Naive thymus-derived CD4-positive, alpha-beta T cell (primary cell): ENCODE measurements around the gene CD6. TPM values are rescaled to one million over a fixed set of nuclear protein-coding genes. Genes with fewer than 3 reads are reported as not detected.

Experiments
- ATAC-seq: fragments of 150-1000 bp; cut with Tn5 transposase; 2 replicates; pipeline ENCODE4 v1.10.0; 2021; ENCODE audit warnings: mild to moderate bottlenecking, moderate library complexity
- CTCF ChIA-PET: fragments of 350-600 bp; sonication (Branson Sonifier 250); formaldehyde crosslinking; loops from one replicate; lab custom pipeline; 2021; ENCODE audit warnings: antibody characterized with exemption; lab: Charles Lee
- POLR2A ChIA-PET: fragments of 350-600 bp; sonication (Branson Sonifier 250); formaldehyde crosslinking; loops from one replicate; lab custom pipeline; 2021; ENCODE audit warnings: antibody characterized with exemption, inconsistent platforms; lab: Charles Lee
- DNase-seq, 9 donors: peaks; one replicate each; pipeline versions ENCODE4 v3.0.0 to v3.0.0-alpha.2; 2020 to 2022; ENCODE audit warnings: mixed read lengths in 1 of 9
- H3K27ac ChIP-seq: one replicate; pipeline ENCODE4 v1.7.0; 2013; ENCODE audit warnings: mild to moderate bottlenecking, low read depth, low read length, moderate library complexity
- H3K27me3 ChIP-seq, 2 donors: one replicate each; pipeline ENCODE4 v1.7.0; 2013; ENCODE audit warnings: low read length in 2 of 2, mild to moderate bottlenecking in 2 of 2, moderate library complexity in 2 of 2; ENCODE audit not compliant: control insufficient read depth in 2 of 2, insufficient read depth in 2 of 2
- H3K36me3 ChIP-seq, 3 experiments: 1 replicate in 2 of 3; 2 replicates in 1 of 3; pipeline ENCODE4 v1.7.0; 2013; ENCODE audit warnings: low read length in 3 of 3, mild to moderate bottlenecking in 3 of 3, moderate library complexity in 1 of 3; ENCODE audit not compliant: insufficient read depth in 3 of 3, control insufficient read depth in 2 of 3
- H3K4me1 ChIP-seq, 2 donors: one replicate each; pipeline ENCODE4 v1.7.0; 2013; ENCODE audit warnings: low read length in 2 of 2, mild to moderate bottlenecking in 2 of 2, moderate library complexity in 1 of 2; ENCODE audit not compliant: control insufficient read depth in 2 of 2, insufficient read depth in 2 of 2
- H3K4me3 ChIP-seq: 2 replicates; pipeline ENCODE4 v1.7.0; 2013; ENCODE audit warnings: mild to moderate bottlenecking, low read length
- H3K9me3 ChIP-seq, 3 experiments: 1 replicate in 2 of 3; 2 replicates in 1 of 3; pipeline ENCODE4 v1.7.0; 2013; ENCODE audit warnings: low read length in 3 of 3; ENCODE audit not compliant: control insufficient read depth in 2 of 3
- H3K27ac Mint-ChIP-seq, 9 donors: one replicate each; pipeline ENCODE4 v1.8.0; 2020 to 2022; ENCODE audit warnings: mixed read lengths in 9 of 9, mild to moderate bottlenecking in 8 of 9, moderate library complexity in 5 of 9, inconsistent platforms in 2 of 9
- H3K27me3 Mint-ChIP-seq, 5 donors: one replicate each; pipeline ENCODE4 v1.8.0; 2021 to 2022; ENCODE audit warnings: mixed read lengths in 5 of 5, mild to moderate bottlenecking in 1 of 5
- H3K36me3 Mint-ChIP-seq, 5 donors: one replicate each; pipeline ENCODE4 v1.8.0; 2020 to 2022; ENCODE audit warnings: mixed read lengths in 5 of 5, mild to moderate bottlenecking in 3 of 5, inconsistent platforms in 1 of 5
- H3K4me1 Mint-ChIP-seq, 7 donors: one replicate each; pipeline ENCODE4 v1.8.0; 2020 to 2022; ENCODE audit warnings: mixed read lengths in 7 of 7, mild to moderate bottlenecking in 3 of 7, inconsistent platforms in 1 of 7
- H3K4me3 Mint-ChIP-seq, 10 donors: one replicate each; pipeline ENCODE4 v1.8.0; 2020 to 2022; ENCODE audit warnings: mild to moderate bottlenecking in 10 of 10, mixed read lengths in 10 of 10, moderate library complexity in 6 of 10, inconsistent platforms in 2 of 10
- H3K9me3 Mint-ChIP-seq, 11 donors: one replicate each; pipeline ENCODE4 v1.8.0; 2020 to 2022; ENCODE audit warnings: mixed read lengths in 11 of 11, mild to moderate bottlenecking in 4 of 11, inconsistent platforms in 1 of 11, moderate library complexity in 1 of 11
- intact Hi-C, 2 donors: fragments of 100-400 bp; cut with micrococcal nuclease; formaldehyde crosslinking; loops; one replicate each; pipeline ENCODE4 v1.15.1; 2023
- polyA plus RNA-seq, 2 donors: library from polyadenylated mRNA; unstranded; fragments of 300-500 nt; fragmentation: Illumina TruSeq; gene quantifications; one replicate each; pipeline ENCODE4 v1.2.3, GENCODE V29; 2021
- total RNA-seq, 6 experiments: library from RNA in 5 of 6; stranded (reverse) in 5 of 6; gene quantifications; 1 replicate in 5 of 6; 2 replicates in 1 of 6; pipeline ENCODE4 v1.2.3 and lab custom pipeline; 2021 to 2026

Gene CD6
- total and polyA plus RNA-seq, 7 experiments from 2014 or later: 195 to 653 (median 416) TPM

DNA sequence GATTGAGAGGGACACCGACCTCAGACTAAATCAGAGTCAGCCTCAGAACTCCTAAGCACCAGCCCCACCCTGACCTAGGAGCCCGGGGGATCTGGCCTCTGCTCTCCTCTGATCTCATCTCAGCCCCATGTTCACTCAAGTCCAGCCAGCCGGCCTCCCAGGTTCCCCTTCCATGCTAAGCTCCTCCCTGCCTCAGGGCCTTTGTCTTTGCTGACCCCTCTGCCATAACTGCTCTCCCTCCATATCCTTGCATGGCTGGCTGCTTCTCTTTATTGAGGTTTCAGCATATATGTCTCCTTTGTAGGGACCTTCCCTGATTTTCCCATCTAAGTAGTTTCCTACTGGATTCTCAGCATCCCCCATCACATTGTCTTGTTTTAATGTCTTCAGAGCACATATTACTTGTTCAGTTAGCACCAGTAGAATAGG is 18.7 kb upstream of the CD6 start:
- Histone ChIP-seq H3K9me3 (no peaks in the 10 kb centered on the region), H3K4me1 (peaks cover 0 to 21% of the 10 kb centered on the region in 2 donors), H3K36me3 (no peaks in the 10 kb centered on the region), H3K27me3 (no peaks in the 10 kb centered on the region), H3K4me3 (peak overlapping the region; percentile 58), H3K27ac (peak overlapping the region; percentile 67)
- Mint-ChIP-seq H3K27ac (peak overlapping the region in 8 of 9 donors; percentile 81 to 97 (median 96)), H3K27me3 (peaks cover 0 to 47% (median 0%) of the 10 kb centered on the region in 5 donors), H3K4me3 (peak overlapping the region; percentile 83 to 96 (median 90)), H3K4me1 (peaks cover 16 to 44% (median 40%) of the 10 kb centered on the region in 7 donors), H3K9me3 (peaks cover 0 to 1% (median 0%) of the 10 kb centered on the region in 11 donors), H3K36me3 (peaks cover 0 to 4% (median 0%) of the 10 kb centered on the region in 5 donors)
- no peak for DNase-seq
- ChIA-PET CTCF (no interaction called here), POLR2A (interaction anchor here (0.6 to 4.5 kb wide), 3 partner anchors 18 to 106 kb away, joined by 3 to 16 read pairs (median 3); partner anchors contain the start of gene CD6)
- no peak for ATAC-seq
- intact Hi-C loops: loop anchor here in 1 of 2 donors (1.0 to 2.0 kb wide), 2 partner anchors 37 to 112 kb away; no protein-coding TSS in a partner anchor

DNA sequence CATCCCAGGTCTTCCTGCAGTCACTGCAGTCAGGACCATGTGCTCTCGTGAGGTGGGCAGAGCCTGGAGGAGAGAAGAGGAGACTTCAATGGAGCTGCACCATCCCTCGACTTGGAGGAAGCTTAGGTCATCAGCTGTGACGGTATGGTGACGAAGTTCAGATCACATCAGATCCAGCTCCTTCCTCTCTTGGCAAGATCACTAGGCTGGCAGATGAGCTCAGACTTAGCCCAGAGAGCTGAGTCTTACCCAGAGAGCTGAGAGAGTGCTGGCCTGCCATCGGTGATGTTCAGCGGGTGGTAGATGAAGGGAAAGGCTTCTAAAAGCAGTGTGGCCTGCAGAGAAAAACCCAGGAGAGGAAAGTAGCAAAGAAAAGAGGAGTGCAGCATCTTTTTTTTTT is 17.7 kb upstream of the CD6 start:
- intact Hi-C loops: loop anchor here in 1 of 2 donors (2.0 kb wide), 1 partner anchor 113 kb away; no protein-coding TSS in a partner anchor
- peaks cover 0 to 21% of the 10 kb centered on the region in 2 donors for H3K4me1 ChIP-seq
- no peak overlapping the region for H3K4me3 ChIP-seq
- Mint-ChIP-seq H3K27me3 (peaks cover 0 to 50% (median 0%) of the 10 kb centered on the region in 5 donors), H3K9me3 (peaks cover 0 to 3% (median 0%) of the 10 kb centered on the region in 11 donors), H3K4me3 (no peak overlapping the region), H3K4me1 (peaks cover 16 to 40% (median 33%) of the 10 kb centered on the region in 7 donors), H3K36me3 (peaks cover 0 to 2% (median 0%) of the 10 kb centered on the region in 5 donors), H3K27ac (peak overlapping the region in 8 of 9 donors; percentile 66 to 97 (median 94))
- H3K27ac ChIP-seq: no peak overlapping the region
- ChIA-PET CTCF (interaction anchor here (0.9 kb wide), 1 partner anchor 16 kb away, joined by 4 read pairs; no protein-coding TSS in a partner anchor), POLR2A (interaction anchor here (0.6 to 4.5 kb wide), 5 partner anchors 17 to 836 kb away, joined by 3 to 16 read pairs (median 3); partner anchors contain the start of gene CD6)
- H3K9me3 ChIP-seq: no peaks in the 10 kb centered on the region
- DNase-seq: no peak
- ATAC-seq: peak; percentile 58
- no peaks in the 10 kb centered on the region for H3K27me3 ChIP-seq
- no peaks in the 10 kb centered on the region for H3K36me3 ChIP-seq

DNA sequence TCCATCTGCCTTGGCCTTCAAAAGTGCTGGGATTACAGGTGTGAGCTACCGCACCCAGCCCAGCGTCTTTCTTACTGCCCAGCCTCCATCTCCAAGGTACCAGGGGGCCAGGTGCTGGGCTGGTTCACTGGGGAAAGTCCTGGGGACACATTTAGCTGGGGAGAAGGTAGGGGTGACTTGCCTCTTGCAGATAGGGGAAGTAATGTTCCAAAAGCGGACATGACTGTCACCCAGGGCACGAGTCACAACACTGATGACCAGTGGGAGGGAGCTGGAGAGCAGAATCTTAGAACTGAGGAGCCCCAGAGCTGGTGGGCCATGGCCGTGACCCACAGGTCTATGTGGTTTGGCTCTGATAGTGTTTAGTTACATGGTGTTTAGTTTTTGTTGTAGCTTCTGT is 17.1 kb upstream of the CD6 start:
- H3K27ac Mint-ChIP-seq: peak overlapping the region in 4 of 9 donors; percentile 5 to 94 (median 58)
- intact Hi-C loops: no loop called here
- H3K27me3 Mint-ChIP-seq: peaks cover 0 to 46% (median 0%) of the 10 kb centered on the region in 5 donors
- Histone ChIP-seq H3K4me1 (peaks cover 0 to 21% of the 10 kb centered on the region in 2 donors), H3K4me3 (no peak overlapping the region), H3K27ac (no peak overlapping the region), H3K27me3 (no peaks in the 10 kb centered on the region), H3K9me3 (no peaks in the 10 kb centered on the region), H3K36me3 (no peaks in the 10 kb centered on the region)
- peaks cover 0 to 2% (median 0%) of the 10 kb centered on the region in 5 donors for H3K36me3 Mint-ChIP-seq
- peaks cover 16 to 37% (median 29%) of the 10 kb centered on the region in 7 donors for H3K4me1 Mint-ChIP-seq
- H3K9me3 Mint-ChIP-seq: peaks cover 0 to 3% (median 0%) of the 10 kb centered on the region in 11 donors
- no peak overlapping the region for H3K4me3 Mint-ChIP-seq
- ATAC-seq: peak; percentile 44
- ChIA-PET CTCF (interaction anchor here (0.9 kb wide), 1 partner anchor 16 kb away, joined by 4 read pairs; no protein-coding TSS in a partner anchor), POLR2A (interaction anchor here (0.6 to 4.5 kb wide), 3 partner anchors 16 to 835 kb away, joined by 3 to 16 read pairs (median 3); partner anchors contain the start of gene CD6)
- DNase-seq: no peak

DNA sequence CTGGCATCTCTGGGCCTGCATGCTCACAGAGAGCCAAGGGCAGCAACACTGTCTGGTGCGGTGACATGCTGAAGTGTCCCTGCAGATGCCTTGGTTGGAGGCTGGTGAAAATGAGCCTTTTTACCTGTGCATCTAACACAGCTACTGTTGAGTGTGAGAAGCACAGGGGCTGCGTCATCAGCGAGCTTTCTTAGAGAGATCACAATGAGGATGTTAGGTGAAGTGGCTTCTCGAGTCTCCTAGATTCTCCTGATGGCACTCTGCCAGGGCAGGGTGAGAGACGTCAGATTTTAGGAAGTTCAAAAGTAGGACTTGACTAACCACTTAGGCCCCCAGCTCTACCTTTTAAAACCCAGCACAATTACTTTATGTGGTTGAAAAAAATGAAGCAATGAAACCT is 15.9 kb upstream of the CD6 start:
- H3K27ac Mint-ChIP-seq: peak overlapping the region in 5 of 9 donors; percentile 45 to 76 (median 68)
- peaks cover 0 to 2% (median 0%) of the 10 kb centered on the region in 5 donors for H3K36me3 Mint-ChIP-seq
- Histone ChIP-seq H3K4me1 (peaks cover 0 to 18% of the 10 kb centered on the region in 2 donors), H3K27ac (no peak overlapping the region), H3K9me3 (no peaks in the 10 kb centered on the region), H3K4me3 (no peak overlapping the region), H3K36me3 (no peaks in the 10 kb centered on the region), H3K27me3 (no peaks in the 10 kb centered on the region)
- peaks cover 0 to 3% (median 0%) of the 10 kb centered on the region in 11 donors for H3K9me3 Mint-ChIP-seq
- peak in 1 of 9 donors; percentile 22 for DNase-seq
- CTCF ChIA-PET: interaction anchor here (0.6 kb wide), 1 partner anchor 22 kb away, joined by 4 read pairs; no protein-coding TSS in a partner anchor
- ATAC-seq: no peak
- intact Hi-C loops: no loop called here
- H3K27me3 Mint-ChIP-seq: peaks cover 0 to 48% (median 0%) of the 10 kb centered on the region in 5 donors
- POLR2A ChIA-PET: no interaction called here
- H3K4me3 Mint-ChIP-seq: no peak overlapping the region
- H3K4me1 Mint-ChIP-seq: peaks cover 16 to 27% (median 23%) of the 10 kb centered on the region in 7 donors

DNA sequence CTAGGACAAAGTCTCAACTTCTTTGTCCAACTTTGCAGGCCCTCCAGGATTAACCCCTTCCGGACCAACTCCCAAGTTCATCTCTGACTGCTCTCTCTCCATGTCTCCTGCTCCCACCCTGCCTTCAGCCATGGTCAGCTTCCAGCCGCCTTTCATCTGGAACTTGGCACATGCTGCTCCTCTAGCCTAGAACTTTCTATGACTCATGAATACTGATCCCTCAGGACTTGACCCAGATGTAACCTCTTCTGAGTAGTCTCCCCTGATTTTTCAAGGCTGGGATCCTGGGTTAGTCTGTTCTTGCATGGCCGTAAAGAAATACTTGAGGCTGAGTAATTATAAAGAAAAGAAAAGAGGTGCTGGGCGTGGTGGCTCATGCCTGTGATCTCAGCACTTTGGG is 14.3 kb upstream of the CD6 start:
- H3K4me1 ChIP-seq: peaks cover 0 to 11% of the 10 kb centered on the region in 2 donors
- H3K27ac Mint-ChIP-seq: peak overlapping the region in 1 of 9 donors; percentile 48
- no peak for ATAC-seq
- POLR2A ChIA-PET: no interaction called here
- no peak for DNase-seq
- no peak overlapping the region for H3K27ac ChIP-seq
- H3K36me3 ChIP-seq: no peaks in the 10 kb centered on the region
- peaks cover 0 to 2% (median 0%) of the 10 kb centered on the region in 5 donors for H3K36me3 Mint-ChIP-seq
- peaks cover 0 to 52% (median 0%) of the 10 kb centered on the region in 5 donors for H3K27me3 Mint-ChIP-seq
- H3K9me3 ChIP-seq: no peaks in the 10 kb centered on the region
- H3K4me3 Mint-ChIP-seq: no peak overlapping the region
- CTCF ChIA-PET: no interaction called here
- no peaks in the 10 kb centered on the region for H3K27me3 ChIP-seq
- H3K4me1 Mint-ChIP-seq: peaks cover 9 to 24% (median 17%) of the 10 kb centered on the region in 7 donors
- intact Hi-C loops: no loop called here
- H3K4me3 ChIP-seq: no peak overlapping the region
- H3K9me3 Mint-ChIP-seq: peaks cover 0 to 3% (median 0%) of the 10 kb centered on the region in 11 donors

DNA sequence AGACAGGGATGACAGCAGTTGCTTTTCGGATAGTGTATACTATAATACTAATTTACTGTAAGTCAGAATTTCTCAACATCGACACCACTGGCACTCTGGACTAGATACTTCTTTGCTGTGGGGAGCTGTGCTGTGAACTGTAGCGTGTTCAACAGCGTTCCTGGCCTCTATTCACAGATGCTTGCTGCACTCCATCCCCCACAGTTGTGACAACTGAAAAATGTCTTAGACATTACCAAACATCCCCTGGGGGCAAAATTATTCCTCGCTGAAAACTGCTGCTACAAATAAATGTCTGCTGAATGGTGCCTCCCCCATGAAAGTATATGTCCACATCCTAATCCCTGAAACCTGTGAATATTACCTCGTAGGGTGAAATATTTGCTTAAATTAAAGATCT is 12.0 kb upstream of the CD6 start:
- H3K4me1 ChIP-seq: no peaks in the 10 kb centered on the region
- Mint-ChIP-seq H3K4me3 (no peak overlapping the region), H3K9me3 (peaks cover 0 to 3% (median 0%) of the 10 kb centered on the region in 11 donors), H3K27me3 (peaks cover 0 to 48% (median 0%) of the 10 kb centered on the region in 5 donors), H3K4me1 (peaks cover 0 to 6% (median 4%) of the 10 kb centered on the region in 7 donors), H3K27ac (no peak overlapping the region), H3K36me3 (no peaks in the 10 kb centered on the region)
- ChIA-PET CTCF (interaction anchor here (1.1 kb wide), 1 partner anchor 10 kb away, joined by 4 read pairs; no protein-coding TSS in a partner anchor), POLR2A (interaction anchor here (1.3 kb wide), 1 partner anchor 13 kb away, joined by 4 read pairs; no protein-coding TSS in a partner anchor)
- H3K36me3 ChIP-seq: no peaks in the 10 kb centered on the region
- no peak overlapping the region for H3K4me3 ChIP-seq
- H3K9me3 ChIP-seq: no peaks in the 10 kb centered on the region
- no peak overlapping the region for H3K27ac ChIP-seq
- intact Hi-C loops: no loop called here
- H3K27me3 ChIP-seq: no peaks in the 10 kb centered on the region
- DNase-seq (no peak), ATAC-seq (no peak)
